ENCODE measurements around the gene FKRP.

DNA sequence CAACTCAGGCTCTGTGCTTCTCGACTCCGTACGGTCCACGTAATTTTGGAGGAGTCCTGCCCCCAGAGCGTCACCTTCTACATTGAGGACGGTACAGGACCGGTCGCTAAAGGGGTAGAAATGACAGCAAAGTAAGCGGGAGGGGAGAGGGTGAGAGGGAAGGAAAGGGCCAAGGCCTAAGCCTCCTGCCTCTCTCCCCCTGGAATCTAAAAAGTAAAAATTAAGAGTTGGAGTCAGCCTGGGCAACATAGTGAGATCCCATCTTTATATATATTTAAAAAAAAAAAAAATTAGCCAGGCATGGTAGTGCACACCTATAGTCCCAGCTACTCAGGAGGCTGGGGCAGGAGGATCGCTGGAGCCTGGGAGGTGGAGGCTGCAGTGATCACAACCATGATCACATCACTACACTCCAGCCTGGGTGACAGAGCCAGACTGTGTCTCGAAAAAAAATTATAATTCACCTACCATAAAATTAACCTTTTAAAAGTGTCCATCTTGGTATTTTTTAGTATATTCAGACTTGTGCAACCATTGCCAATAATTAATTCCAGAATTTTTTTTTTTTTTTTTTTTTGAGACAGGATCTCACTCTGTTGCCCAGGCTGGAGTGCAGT, 29.9 kb downstream of the FKRP start:
- TF ChIP-seq ZNF70 (CRISPR knock-in tag; IDR thresholded peaks at IDR 0.05), result no peak
- no peak for TF ChIP-seq CREB5 (CRISPR knock-in tag; IDR thresholded peaks at IDR 0.05; ENCODE audit: low read depth)
- no peak for TF ChIP-seq ZFP3 (CRISPR knock-in tag; IDR thresholded peaks at IDR 0.05)
- no peak for TF ChIP-seq ZFP30 (CRISPR knock-in tag; IDR thresholded peaks at IDR 0.05)
- TF ChIP-seq, protein P1, sequence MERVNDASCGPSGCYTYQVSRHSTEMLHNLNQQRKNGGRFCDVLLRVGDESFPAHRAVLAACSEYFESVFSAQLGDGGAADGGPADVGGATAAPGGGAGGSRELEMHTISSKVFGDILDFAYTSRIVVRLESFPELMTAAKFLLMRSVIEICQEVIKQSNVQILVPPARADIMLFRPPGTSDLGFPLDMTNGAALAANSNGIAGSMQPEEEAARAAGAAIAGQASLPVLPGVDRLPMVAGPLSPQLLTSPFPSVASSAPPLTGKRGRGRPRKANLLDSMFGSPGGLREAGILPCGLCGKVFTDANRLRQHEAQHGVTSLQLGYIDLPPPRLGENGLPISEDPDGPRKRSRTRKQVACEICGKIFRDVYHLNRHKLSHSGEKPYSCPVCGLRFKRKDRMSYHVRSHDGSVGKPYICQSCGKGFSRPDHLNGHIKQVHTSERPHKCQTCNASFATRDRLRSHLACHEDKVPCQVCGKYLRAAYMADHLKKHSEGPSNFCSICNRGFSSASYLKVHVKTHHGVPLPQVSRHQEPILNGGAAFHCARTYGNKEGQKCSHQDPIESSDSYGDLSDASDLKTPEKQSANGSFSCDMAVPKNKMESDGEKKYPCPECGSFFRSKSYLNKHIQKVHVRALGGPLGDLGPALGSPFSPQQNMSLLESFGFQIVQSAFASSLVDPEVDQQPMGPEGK (CRISPR knock-in tag; IDR thresholded peaks at IDR 0.05; ENCODE audit: borderline replicate concordance), result no peak
- TF ChIP-seq RARB (CRISPR knock-in tag; IDR thresholded peaks at IDR 0.05), result no peak
- no peak for TF ChIP-seq ESRRG (CRISPR knock-in tag; IDR thresholded peaks at IDR 0.05)
- no peak for TF ChIP-seq TSHZ2 (CRISPR knock-in tag; IDR thresholded peaks at IDR 0.05)
- TF ChIP-seq ARNTL (CRISPR knock-in tag; IDR thresholded peaks at IDR 0.05; ENCODE audit: borderline replicate concordance, low read depth), result no peak
- no peak for TF ChIP-seq BACH2 (CRISPR knock-in tag; IDR thresholded peaks at IDR 0.05; ENCODE audit: borderline replicate concordance)
- no peak for TF ChIP-seq PPARA (CRISPR knock-in tag; IDR thresholded peaks at IDR 0.05; ENCODE audit: borderline replicate concordance)
- TF ChIP-seq ISL1 (CRISPR knock-in tag; IDR thresholded peaks at IDR 0.05), result no peak
- TF ChIP-seq CSDC2 (CRISPR knock-in tag; IDR thresholded peaks at IDR 0.05), result no peak
